HG02759 (cell line): ENCODE data around the gene KRTAP5-3.

Experiments
- ATAC-seq: cut with Tn5 transposase; IDR thresholded peaks from one replicate; pipeline ENCODE4 v1.9.1; 2021; ENCODE audit warnings: mild to moderate bottlenecking, moderate library complexity; ENCODE audit not compliant: unreplicated experiment

The KRTAP5-3 gene

DNA sequence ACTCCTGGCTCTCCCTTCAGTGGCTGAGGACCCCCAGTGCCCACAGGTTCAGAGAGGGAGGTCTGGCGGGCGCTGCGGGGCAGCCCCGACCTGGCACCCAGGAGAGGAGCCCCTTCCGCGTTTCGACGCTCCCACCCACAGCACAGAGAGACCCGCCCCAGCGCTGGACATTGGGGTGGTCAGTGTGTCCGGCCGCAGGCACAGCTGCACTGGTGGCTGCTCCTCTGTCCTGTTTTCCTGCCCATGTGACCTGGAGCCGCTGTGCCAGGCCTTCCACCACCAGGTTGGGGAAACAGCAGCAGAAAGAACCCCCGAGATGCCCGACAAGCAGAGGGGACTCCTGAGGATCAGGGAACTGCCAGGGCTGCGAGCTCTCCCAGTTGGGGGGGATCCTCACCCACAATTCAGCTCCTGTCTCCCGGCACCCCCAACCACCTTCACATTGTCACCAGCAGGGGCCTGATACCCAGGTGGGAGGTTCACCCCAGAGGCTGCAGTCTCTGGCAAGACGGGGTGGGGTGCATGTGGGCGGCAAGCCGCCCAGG lies 35.0 kb upstream of the KRTAP5-3 start:
- no peak for ATAC-seq

DNA sequence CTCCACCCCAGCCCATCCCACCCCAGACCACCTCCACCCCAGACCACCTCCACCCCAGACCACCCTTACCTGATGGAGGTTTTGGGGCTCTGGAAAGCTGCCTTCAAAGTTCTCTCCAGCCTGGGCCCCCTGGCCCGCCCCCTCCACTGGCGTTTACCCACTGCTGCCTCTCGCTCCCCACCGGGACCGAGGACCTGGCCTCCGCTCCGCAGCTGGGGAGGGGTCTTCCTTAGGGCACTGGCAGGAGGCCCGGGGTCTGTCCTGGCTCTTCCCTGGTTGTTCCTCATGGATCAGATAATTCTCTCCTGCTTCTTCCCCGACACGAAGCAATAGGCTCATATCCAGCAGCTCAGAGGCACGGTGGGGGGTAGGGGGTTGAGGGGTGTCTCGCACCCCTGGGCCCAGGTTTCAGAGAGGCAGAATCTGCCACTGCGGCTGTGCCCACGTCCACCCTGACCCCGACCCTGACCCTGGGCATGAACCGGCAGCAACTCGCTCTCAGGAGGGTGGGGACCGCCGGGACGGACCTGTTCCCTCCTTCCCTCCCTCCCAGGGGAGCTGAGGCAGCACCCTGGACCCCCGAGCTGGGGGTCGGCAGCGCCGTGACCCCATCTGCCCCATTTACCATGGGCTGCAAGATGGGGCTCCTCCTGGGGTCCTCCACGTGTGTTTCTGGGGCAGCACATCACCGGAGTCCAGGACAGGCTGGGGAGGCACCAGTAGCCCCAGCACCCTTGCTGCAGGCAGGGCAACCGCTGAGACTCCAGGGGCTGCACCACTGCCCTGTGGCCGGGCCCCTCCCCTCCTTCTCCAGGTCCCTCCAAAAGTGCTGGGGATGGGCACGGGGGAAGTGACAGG lies 34.3 kb upstream of the KRTAP5-3 start:
- no peak for ATAC-seq

- no peak for ATAC-seq
Observed at GRCh38 chr11:1641096-1641495, 32.8 kb upstream of the KRTAP5-3 start.

- no peak for ATAC-seq
Observed at GRCh38 chr11:1640076-1640946, 32.0 kb upstream of the KRTAP5-3 start.

DNA sequence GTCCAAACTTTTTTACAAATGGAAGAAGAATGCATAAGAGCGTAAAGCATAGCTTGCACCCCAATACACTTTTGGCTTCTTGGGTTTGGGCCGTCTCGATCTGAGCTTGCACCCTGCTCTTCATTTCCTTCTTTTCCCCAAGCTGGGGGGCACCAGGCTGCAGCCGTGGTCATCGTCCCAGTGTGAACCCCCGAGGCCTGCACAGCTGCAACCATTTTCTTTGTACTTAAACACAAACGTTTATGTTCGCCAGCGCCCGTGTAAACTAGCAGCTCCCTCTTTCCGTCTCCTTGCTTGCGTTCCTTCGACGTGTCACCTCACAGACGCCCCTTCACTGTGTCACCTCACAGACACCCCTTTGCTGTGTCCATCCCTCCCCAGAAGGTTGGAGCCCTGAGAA lies 31.4 kb upstream of the KRTAP5-3 start:
- no peak for ATAC-seq

DNA sequence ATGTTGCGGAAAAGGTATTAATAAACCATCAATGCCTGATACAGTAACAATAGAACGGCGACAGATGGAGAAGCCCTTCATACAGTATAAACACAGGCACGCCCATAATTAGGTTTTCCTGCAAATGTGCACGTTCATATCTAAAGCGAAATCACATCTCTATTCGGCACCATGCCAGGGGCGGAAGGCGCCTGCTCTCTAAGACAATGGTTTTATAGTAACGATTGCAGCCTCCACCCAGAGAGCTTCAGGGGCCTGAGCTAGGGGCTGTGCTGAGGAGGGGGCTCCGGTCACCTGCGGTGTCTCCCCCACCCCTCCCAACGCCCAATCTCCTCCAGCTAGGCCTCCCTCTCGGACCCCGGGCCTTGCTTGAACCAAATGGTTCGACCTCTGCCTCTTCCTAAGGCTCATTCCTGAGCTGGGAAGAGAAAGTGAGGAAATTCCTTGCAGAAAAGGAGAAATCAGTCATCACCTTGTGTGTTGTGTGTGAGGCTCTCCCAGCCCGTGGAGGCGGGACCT lies 30.9 kb upstream of the KRTAP5-3 start:
- no peak for ATAC-seq

- ATAC-seq: no peak
Observed at GRCh38 chr11:1638344-1638743, 30.1 kb upstream of the KRTAP5-3 start.

DNA sequence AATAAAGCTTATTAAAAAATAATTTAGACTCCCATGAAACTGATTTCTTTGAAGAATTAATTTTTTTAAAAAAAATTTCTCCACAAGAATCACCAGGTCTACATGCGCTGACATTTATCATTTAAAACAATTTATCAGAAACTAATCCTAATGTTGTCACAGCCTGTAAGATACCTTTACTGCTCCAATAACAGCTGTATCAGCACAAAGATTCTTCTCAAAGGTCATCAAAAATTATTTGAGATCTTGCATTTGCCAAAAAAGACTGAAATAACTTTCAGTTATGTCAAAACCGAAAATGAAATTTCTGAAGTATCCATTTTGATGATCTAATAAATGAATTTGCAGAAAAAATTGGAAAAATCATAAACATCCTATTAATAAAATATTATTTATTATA lies 29.4 kb upstream of the KRTAP5-3 start:
- no peak for ATAC-seq

DNA sequence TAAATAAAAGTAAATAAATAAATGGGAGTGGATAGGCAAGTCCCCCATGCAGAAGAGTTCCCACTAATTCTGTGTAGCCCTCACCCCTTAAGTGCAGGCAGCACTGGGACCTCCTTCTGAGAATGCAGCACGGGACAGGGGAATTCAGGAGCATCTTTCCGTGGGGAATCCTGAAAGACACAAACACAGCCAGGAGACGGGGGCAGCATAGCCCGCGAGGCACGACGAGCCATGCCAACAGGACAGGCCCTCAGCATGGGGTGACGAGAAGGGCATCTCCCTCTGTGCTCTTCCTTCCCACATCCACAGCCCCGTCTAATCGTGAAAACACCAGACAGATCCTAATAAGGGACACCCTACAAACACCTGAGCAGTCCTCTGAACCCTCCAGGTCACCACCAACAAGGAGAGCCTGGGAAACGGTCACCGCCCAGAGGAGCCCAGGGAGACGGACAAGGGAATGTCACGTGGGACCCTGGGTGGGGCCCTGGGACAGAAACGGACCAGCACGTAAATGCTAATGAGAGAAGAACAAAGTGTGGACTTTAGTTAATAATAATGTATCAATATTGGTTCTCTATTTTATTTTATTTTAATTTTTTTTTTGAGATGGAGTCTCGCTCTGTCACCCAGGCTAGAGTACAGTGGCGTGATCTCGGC lies 28.2 kb upstream of the KRTAP5-3 start:
- no peak for ATAC-seq

GRCh38 chr11:1633864-1634263 lies 25.6 kb upstream of the KRTAP5-3 start:
- no peak for ATAC-seq

DNA sequence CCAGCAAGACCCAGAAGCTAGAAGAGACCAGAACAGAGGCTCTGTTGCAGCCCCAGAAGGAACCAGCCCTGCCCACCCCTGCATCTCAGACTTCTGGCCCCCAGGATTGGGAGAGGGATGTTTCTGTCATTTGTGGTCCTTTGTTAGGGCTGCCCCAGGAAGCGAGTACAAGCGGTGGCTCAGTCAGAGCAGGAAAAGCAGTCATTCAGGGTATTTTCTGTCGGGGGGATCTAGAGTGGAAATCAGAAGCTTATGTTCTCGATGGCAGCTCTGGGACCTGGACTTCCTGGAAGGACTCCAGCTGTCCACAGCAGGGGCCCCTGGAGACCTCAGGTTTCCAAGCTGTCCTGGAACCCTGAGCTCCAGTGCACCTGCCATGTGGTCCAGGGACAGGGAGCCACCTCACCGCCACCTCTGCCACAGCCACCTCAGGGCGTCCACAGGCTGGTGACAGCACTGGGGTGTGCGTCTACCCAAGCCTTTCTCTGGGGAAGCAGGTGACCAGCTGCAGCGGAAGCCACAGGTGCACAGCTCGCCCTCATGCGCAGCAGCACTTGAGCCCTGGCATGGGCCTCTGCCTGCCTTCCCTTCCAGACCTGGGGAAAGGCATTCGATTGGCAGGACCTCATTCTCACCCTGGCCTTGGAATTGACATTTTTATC lies 23.9 kb upstream of the KRTAP5-3 start:
- ATAC-seq: no peak

GRCh38 chr11:1631066-1631568 lies 22.9 kb upstream of the KRTAP5-3 start:
- no peak for ATAC-seq

DNA sequence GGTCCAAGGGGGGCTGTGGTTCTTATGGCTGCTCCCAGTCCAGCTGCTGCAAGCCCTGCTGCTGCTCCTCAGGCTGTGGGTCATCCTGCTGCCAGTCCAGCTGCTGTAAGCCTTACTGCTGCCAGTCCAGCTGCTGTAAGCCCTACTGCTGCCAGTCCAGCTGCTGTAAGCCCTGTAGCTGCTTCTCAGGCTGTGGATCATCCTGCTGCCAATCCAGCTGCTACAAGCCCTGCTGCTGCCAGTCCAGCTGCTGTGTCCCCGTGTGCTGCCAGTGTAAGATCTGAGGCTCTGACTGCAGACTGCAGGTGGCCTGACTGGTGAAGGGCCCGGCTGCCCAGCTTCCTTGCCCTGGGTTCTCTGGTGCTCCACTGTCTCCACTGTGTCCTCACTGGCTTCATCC lies 22.0 kb upstream of the KRTAP5-3 start:
- no peak for ATAC-seq

DNA sequence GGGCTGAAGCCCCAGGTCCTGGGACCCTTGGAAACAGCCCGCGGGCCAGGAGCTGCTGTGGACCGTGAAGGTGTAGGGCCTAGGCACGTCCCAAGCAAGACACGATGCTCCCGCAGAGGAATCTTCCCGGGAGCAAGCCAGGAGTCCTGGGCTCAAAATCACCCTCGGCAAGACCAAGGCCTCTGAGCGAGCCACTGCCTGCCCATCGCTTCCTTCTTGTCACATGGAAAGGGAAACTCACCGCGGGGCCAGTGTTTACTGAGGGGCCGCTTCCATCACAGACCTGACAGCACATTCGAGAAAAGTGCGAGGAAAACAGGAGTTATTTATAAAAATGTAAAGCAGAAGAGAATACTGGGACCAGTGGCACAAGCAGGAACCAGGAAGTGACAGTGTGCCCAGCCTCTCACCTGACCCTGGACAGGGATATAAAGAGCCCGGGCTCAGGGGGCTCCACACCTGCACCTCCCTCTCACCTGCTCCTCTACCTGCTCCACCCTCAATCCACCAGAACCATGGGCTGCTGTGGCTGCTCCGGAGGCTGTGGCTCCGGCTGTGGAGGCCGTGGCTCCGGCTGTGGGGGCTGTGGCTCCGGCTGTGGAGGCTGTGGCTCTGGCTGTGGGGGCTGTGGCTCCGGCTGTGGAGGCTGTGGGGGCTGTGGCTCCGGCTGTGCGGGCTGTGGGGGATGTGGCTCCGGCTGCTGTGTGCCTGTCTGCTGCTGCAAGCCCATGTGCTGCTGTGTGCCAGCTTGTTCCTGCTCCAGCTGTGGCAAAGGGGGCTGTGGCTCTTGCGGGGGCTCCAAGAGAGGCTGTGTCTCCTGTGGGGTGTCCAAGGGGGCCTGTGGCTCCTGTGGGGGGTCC lies 21.3 kb upstream of the KRTAP5-3 start, which contains the start of gene KRTAP5-5:
TSS of gene KRTAP5-5 (plus strand) at position 450 of the 860 bp plus-strand sequence. CDS start at position 516, 66 bp downstream.
- ATAC-seq: no peak

- no peak for ATAC-seq
Observed at GRCh38 chr11:1628506-1629325, 20.5 kb upstream of the KRTAP5-3 start.

- ATAC-seq: no peak
Observed at GRCh38 chr11:1625541-1625940, 17.3 kb upstream of the KRTAP5-3 start.

DNA sequence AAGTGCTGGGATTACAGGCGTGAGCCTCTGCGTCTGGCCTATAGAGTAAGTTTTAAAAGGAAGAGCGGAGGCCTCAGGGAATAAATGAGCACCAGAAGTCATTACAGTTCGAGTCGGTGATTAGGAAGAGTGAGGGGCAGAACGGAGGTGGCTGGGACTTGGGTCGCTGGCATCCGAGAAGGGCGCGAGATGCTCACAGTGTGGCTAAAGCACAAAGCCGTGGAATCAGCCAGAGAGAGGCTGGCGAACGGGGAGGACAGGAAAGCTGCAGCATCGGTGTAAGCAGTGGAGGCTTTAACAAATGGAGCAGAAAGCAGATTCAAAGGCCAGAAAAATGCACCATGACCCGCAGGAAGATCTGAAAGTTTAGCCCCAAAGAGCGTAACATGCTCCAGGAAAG lies 16.4 kb upstream of the KRTAP5-3 start:
- no peak for ATAC-seq

- no peak for ATAC-seq
Observed at GRCh38 chr11:1623716-1624115, 15.5 kb upstream of the KRTAP5-3 start.
